HG03045 (cell line): ENCODE data around the gene SEC14L1.
"Not testable (repeated sequence)": the region's sequence is repeated elsewhere in the genome, so short reads cannot be mapped to it uniquely, and the experiment has no call there.

Source experiments
- ATAC-seq: cut with Tn5 transposase; IDR thresholded peaks from one replicate; pipeline ENCODE4 v1.9.1; 2021; ENCODE audit warnings: mild to moderate bottlenecking, moderate library complexity; ENCODE audit not compliant: unreplicated experiment

The SEC14L1 gene

GRCh38 chr17:77231076-77231871, 90.5 kb downstream of the SEC14L1 start:
- no peak for ATAC-seq

GRCh38 chr17:77233127-77233526, 92.4 kb downstream of the SEC14L1 start:
- ATAC-seq = no peak

GRCh38 chr17:77233635-77234334, 93.0 kb downstream of the SEC14L1 start:
- no peak for ATAC-seq

- ATAC-seq = no peak
These were observed 93.9 kb downstream of the SEC14L1 start for GRCh38 chr17:77234695-77235094.

- no peak for ATAC-seq
These were observed 94.7 kb downstream of the SEC14L1 start for GRCh38 chr17:77235370-77235941.

GRCh38 chr17:77237232-77238008, 96.7 kb downstream of the SEC14L1 start:
- no peak for ATAC-seq

GRCh38 chr17:77240976-77241375, 100.2 kb downstream of the SEC14L1 start:
- no peak for ATAC-seq

GRCh38 chr17:77242118-77242851, 101.5 kb downstream of the SEC14L1 start:
- ATAC-seq = no peak

GRCh38 chr17:77245162-77245926, 104.6 kb downstream of the SEC14L1 start:
- ATAC-seq = peak; percentile 54

GRCh38 chr17:77246110-77247047, 105.6 kb downstream of the SEC14L1 start:
- ATAC-seq = peak; percentile 27

GRCh38 chr17:77247048-77247541, 106.3 kb downstream of the SEC14L1 start:
- ATAC-seq = peak; percentile 51

GRCh38 chr17:77247609-77248008, 106.8 kb downstream of the SEC14L1 start:
- ATAC-seq = no peak

- no peak for ATAC-seq
These were observed 107.7 kb downstream of the SEC14L1 start for GRCh38 chr17:77248216-77249114.

- ATAC-seq = no peak
These were observed 110.9 kb downstream of the SEC14L1 start for GRCh38 chr17:77251622-77252183.

- ATAC-seq = not testable (repeated sequence)
These were observed 111.5 kb downstream of the SEC14L1 start for GRCh38 chr17:77252306-77252705.

GRCh38 chr17:77253611-77254051, 112.9 kb downstream of the SEC14L1 start:
- no peak for ATAC-seq
